Keratinocyte (primary cell): Measurements from ENCODE around the gene RBM25.

Experiments
- CTCF ChIP-seq, 3 experiments: IDR thresholded peaks in 1 of 3; conservative IDR thresholded peaks in 1 of 3; optimal IDR thresholded peaks in 1 of 3; 2 replicates in 2 of 3; 3 replicates in 1 of 3; pipeline versions ENCODE3 to v1.5.1; 2011; ENCODE audit warnings: low read length in 3 of 3, mild to moderate bottlenecking in 3 of 3, moderate library complexity in 2 of 3, control low read depth in 1 of 3, inconsistent platforms in 1 of 3; ENCODE audit not compliant: insufficient read depth in 2 of 3; ENCODE audit errors: extremely low read depth in 1 of 3
- EZH2 ChIP-seq: IDR thresholded peaks from one replicate; pipeline ENCODE4 v1.6.1; 2012; ENCODE audit warnings: inconsistent platforms, mild to moderate bottlenecking, low read length, moderate library complexity

GRCh38 chr14:73026845-73027542, 31.3 kb upstream of the RBM25 start, which contains the start of gene ZFYVE1:
- TF ChIP-seq CTCF (optimal IDR thresholded peaks at IDR 0.05 in 1 of 3, IDR thresholded peaks at IDR 0.05 in 1 of 3, conservative IDR thresholded peaks at IDR 0.05 in 1 of 3; ENCODE audit: extremely low read depth in 1 of 3, insufficient read depth in 2 of 3, low read length in 3 of 3) (no peak), EZH2 (no peak)
